Adrenal gland (tissue), 12 donors: ENCODE data around the gene ADH1C. TPM values are rescaled to one million over a fixed set of nuclear protein-coding genes. Genes with fewer than 3 reads are reported as not detected.
A peak's percentile ranks its signal among the peaks of the same experiment; 100 is the strongest.

Experiments used
- DNase-seq, 7 donors: peaks; one replicate each; pipeline ENCODE4 v3.0.0-alpha.2; 2019 to 2020
- H3K27ac ChIP-seq, 5 donors: fragments of 200-600 bp; sonication (generic) in 4 of 5; 1 replicate in 3 of 5; 2 replicates in 2 of 5; pipeline versions ENCODE4 v1.5.1 to v1.8.0; 2016 to 2020; ENCODE audit warnings: mild to moderate bottlenecking in 1 of 5
- H3K27me3 ChIP-seq: fragments of 200-600 bp; 2 replicates; pipeline ENCODE4 v1.8.0; 2021
- H3K36me3 ChIP-seq, 2 donors: fragments of 200-600 bp; replicated peaks in 1 of 2; 1 replicate in 1 of 2; 2 replicates in 1 of 2; pipeline versions ENCODE4 v1.5.1 to v1.8.0; 2018 to 2022
- H3K4me1 ChIP-seq, 2 donors: fragments of 200-600 bp; replicated peaks in 1 of 2; 1 replicate in 1 of 2; 2 replicates in 1 of 2; pipeline versions ENCODE4 v1.5.1 to v1.8.0; 2018 to 2021
- H3K4me3 ChIP-seq, 4 donors: fragments of 200-600 bp; sonication (generic) in 3 of 4; one replicate each; pipeline ENCODE4 v1.5.1; 2016 to 2018
- H3K9me3 ChIP-seq, 3 donors: fragments of 200-600 bp; sonication (generic) in 1 of 3; replicated peaks in 1 of 3; 1 replicate in 2 of 3; 2 replicates in 1 of 3; pipeline versions ENCODE4 v1.5.1 to v1.8.0; 2016 to 2021
- CTCF ChIP-seq, 6 experiments: fragments of 450-650 bp in 4 of 6; fragments of 200-600 bp in 2 of 6; sonication (generic) in 1 of 6; IDR thresholded peaks; 1 replicate in 5 of 6; 2 replicates in 1 of 6; pipeline versions ENCODE4 v1.5.1 to v1.8.0; 2016 to 2021; ENCODE audit warnings: antibody characterized with exemption in 6 of 6, mild to moderate bottlenecking in 2 of 6, moderate library complexity in 1 of 6
- POLR2A ChIP-seq, 2 donors: fragments of 450-650 bp; IDR thresholded peaks; one replicate each; pipeline ENCODE4 v1.6.1; 2017; ENCODE audit warnings: antibody characterized with exemption in 2 of 2, mild to moderate bottlenecking in 2 of 2, moderate library complexity in 1 of 2
- WGBS, 4 donors: extraction: QIAGEN DNeasy Blood & Tissue Kit in 2 of 4; methylation state at CpG; one replicate each; pipeline versions ENCODE4 v1.1.5 to v1.1.7; 2013 to 2017; 5-methylcytosine and 5-hydroxymethylcytosine counted together
- intact Hi-C, 2 donors: fragments of 100-400 bp; cut with DNase I; formaldehyde crosslinking; loops; one replicate each; pipeline versions ENCODE4 v1.14.1 to v1.15.0; 2022 to 2023
- polyA plus RNA-seq, 3 donors: library from polyadenylated mRNA; stranded (reverse); fragments of 200-250 nt in 2 of 3; fragments of 350-450 nt in 1 of 3; fragmentation: Illumina TruSeq in 1 of 3; extraction: RNeasy Lipid Tissue Mini Kit (QIAGEN cat#74804) in 1 of 3; gene quantifications; one replicate each; pipeline ENCODE4 v1.2.3, GENCODE V29; 2013 to 2014
- total RNA-seq, 9 donors: library from RNA; depleted of rRNA in 4 of 9; stranded (reverse); fragments of >200 nt in 4 of 9; fragments of 120-200 nt in 1 of 9; fragmentation: NEBNext Ultra II Directional in 1 of 9; extraction: Animal tissue kit (Norgen Biotek cat#: 25700) in 1 of 9; gene quantifications; one replicate each; pipeline versions ENCODE4 v1.1.0 to v1.2.4, GENCODE V29; 2013 to 2023
- donor health status: healthy with polysubstance abuse.
- donor health status: Bipolar disorder and iron deficiency.
- donor health status: DM: yes; HTN: yes; CAD: no.
- donor health status: DM: no; HTN: no; CAD: no.
- donor health status: DM: no; HTN: no; CAD: no.
- donor health status: DM: yes; HTN: yes; CAD: no.

The ADH1C gene
- total and polyA plus RNA-seq, 12 donors, result 0.32 to 3.6 (median 1.3) TPM

DNA sequence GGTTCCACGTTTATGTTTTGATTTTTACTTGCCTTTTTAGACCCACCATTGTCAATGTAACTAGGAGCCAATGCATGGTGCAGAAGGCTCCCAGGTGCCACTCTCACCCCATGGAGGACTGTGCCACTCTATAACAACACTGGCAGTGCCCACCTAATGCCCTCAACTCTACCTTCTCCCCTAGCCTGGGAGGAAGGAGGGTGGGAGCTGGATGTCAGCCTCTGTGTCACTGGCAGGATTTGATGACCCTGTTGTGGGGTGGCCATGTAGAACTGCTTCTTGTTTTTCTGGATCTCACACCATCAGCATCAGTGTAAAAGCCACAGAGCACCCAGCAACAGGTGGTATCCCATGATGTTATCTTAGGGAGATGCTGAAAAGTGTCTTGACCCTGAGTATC is 17.7 kb downstream of the ADH1C start:
- H3K4me3 ChIP-seq, result no peak overlapping the region
- no peak for DNase-seq
- TF ChIP-seq POLR2A (IDR thresholded peaks at IDR 0.05), result no peak
- no peak for TF ChIP-seq CTCF (IDR thresholded peaks at IDR 0.05)
- H3K4me1 ChIP-seq, result no peaks in the 10 kb centered on the region
- H3K36me3 ChIP-seq, result no peaks in the 10 kb centered on the region
- WGBS, 4 donors, result 37 to 85% (median 71%) methylated on average over 1 of the region's 1 CpG
- H3K9me3 ChIP-seq, result no peaks in the 10 kb centered on the region
- H3K27ac ChIP-seq, result no peak overlapping the region
- intact Hi-C loops, result no loop called here
- H3K27me3 ChIP-seq, result no peaks in the 10 kb centered on the region

GRCh38 chr4:99330648-99331047 is 21.9 kb downstream of the ADH1C start:
- Histone ChIP-seq H3K4me1 (no peaks in the 10 kb centered on the region), H3K4me3 (no peak overlapping the region), H3K27ac (no peak overlapping the region), H3K9me3 (no peaks in the 10 kb centered on the region), H3K36me3 (no peaks in the 10 kb centered on the region), H3K27me3 (no peaks in the 10 kb centered on the region)
- TF ChIP-seq CTCF (IDR thresholded peaks at IDR 0.05), result no peak
- no peak for TF ChIP-seq POLR2A (IDR thresholded peaks at IDR 0.05)
- intact Hi-C loops, result no loop called here
- WGBS, 4 donors, result 63 to 77% (median 71%) methylated on average over 3 of the region's 3 CpGs
- DNase-seq, result no peak

GRCh38 chr4:99329876-99330275 is 22.7 kb downstream of the ADH1C start:
- H3K27ac ChIP-seq, result no peak overlapping the region
- H3K9me3 ChIP-seq, result no peaks in the 10 kb centered on the region
- H3K4me3 ChIP-seq, result no peak overlapping the region
- H3K4me1 ChIP-seq, result no peaks in the 10 kb centered on the region
- TF ChIP-seq CTCF (IDR thresholded peaks at IDR 0.05) (no peak), POLR2A (IDR thresholded peaks at IDR 0.05) (no peak)
- DNase-seq, result no peak
- no peaks in the 10 kb centered on the region for H3K36me3 ChIP-seq
- H3K27me3 ChIP-seq, result no peaks in the 10 kb centered on the region
- intact Hi-C loops, result no loop called here
- WGBS, 4 donors, result 64 to 70% (median 66%) methylated on average over 2 of the region's 2 CpGs

DNA sequence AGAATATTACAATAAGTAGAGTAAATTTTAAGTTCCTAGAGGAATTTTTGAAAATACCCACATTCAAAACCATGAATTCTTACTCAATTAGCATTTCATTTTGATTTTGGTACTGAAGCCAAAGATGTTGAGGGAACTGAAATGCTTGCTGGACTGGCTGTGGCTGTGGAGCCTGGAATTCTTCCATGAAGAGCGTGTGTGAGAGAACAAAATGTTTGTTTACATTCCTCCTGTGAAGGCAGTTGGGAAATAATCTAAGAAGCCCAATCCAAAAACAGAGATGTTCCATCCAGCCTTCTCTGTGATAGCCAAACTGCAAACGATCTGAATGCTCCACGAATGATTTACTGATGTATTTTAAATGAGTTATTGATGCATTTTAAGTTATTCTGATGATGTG is 27.6 kb downstream of the ADH1C start:
- Histone ChIP-seq H3K4me1 (no peaks in the 10 kb centered on the region), H3K36me3 (no peaks in the 10 kb centered on the region), H3K27ac (peak overlapping the region in 1 of 5 donors; percentile 27), H3K27me3 (no peaks in the 10 kb centered on the region), H3K4me3 (no peak overlapping the region), H3K9me3 (no peaks in the 10 kb centered on the region)
- WGBS, 4 donors, result 36 to 59% (median 43%) methylated on average over 3 of the region's 3 CpGs
- peak in 4 of 7 donors; percentile 17 to 44 (median 23) for DNase-seq
- TF ChIP-seq POLR2A (IDR thresholded peaks at IDR 0.05) (no peak), CTCF (IDR thresholded peaks at IDR 0.05) (no peak)
- intact Hi-C loops, result no loop called here
